GM12874 (cell line): Measurements from ENCODE around the gene PPP1R9A.

Experiments used
- TF ChIP-seq, protein P1 (sequence below): IDR thresholded peaks from 2 replicates; pipeline ENCODE4 v1.5.1; 2011; ENCODE audit warnings: low read depth, mild to moderate bottlenecking, control low read depth, low read length, moderate library complexity; ENCODE audit not compliant: insufficient read depth

Gene PPP1R9A

DNA sequence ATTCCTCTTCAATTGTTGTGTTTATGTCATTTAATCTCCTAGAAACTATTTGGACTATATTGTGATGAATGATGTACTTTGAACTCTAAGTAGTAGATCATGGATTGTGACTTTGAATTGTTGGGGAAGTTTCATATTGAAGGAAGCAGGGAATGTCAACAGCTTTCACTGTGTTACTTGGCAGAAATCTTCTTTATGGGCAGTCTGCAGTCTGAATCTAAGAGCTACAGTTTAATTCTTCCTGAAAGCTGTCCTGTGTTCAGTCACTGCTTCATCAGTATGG is 91.6 kb downstream of the PPP1R9A start:
- TF ChIP-seq, protein P1, sequence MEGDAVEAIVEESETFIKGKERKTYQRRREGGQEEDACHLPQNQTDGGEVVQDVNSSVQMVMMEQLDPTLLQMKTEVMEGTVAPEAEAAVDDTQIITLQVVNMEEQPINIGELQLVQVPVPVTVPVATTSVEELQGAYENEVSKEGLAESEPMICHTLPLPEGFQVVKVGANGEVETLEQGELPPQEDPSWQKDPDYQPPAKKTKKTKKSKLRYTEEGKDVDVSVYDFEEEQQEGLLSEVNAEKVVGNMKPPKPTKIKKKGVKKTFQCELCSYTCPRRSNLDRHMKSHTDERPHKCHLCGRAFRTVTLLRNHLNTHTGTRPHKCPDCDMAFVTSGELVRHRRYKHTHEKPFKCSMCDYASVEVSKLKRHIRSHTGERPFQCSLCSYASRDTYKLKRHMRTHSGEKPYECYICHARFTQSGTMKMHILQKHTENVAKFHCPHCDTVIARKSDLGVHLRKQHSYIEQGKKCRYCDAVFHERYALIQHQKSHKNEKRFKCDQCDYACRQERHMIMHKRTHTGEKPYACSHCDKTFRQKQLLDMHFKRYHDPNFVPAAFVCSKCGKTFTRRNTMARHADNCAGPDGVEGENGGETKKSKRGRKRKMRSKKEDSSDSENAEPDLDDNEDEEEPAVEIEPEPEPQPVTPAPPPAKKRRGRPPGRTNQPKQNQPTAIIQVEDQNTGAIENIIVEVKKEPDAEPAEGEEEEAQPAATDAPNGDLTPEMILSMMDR, result no peak

DNA sequence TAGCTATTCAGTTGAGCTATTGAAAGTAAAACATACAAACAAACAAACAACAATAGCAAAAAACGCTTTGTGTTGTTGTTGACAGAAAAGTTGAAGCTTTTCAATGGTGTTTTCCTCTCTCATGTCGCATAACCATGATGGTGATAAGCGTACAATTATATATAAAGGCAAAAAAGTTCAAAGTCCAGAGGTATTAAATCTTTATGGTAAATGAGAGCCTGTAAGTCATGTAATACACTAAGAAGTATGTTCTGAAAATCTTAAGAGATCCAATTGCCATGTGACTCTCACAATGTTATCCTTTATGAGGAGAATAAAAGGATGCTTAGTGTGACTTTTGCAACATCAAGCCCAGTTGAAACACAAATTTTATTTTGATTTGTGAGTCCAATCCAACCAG is 93.9 kb downstream of the PPP1R9A start:
- TF ChIP-seq, protein P1, result no peak

DNA sequence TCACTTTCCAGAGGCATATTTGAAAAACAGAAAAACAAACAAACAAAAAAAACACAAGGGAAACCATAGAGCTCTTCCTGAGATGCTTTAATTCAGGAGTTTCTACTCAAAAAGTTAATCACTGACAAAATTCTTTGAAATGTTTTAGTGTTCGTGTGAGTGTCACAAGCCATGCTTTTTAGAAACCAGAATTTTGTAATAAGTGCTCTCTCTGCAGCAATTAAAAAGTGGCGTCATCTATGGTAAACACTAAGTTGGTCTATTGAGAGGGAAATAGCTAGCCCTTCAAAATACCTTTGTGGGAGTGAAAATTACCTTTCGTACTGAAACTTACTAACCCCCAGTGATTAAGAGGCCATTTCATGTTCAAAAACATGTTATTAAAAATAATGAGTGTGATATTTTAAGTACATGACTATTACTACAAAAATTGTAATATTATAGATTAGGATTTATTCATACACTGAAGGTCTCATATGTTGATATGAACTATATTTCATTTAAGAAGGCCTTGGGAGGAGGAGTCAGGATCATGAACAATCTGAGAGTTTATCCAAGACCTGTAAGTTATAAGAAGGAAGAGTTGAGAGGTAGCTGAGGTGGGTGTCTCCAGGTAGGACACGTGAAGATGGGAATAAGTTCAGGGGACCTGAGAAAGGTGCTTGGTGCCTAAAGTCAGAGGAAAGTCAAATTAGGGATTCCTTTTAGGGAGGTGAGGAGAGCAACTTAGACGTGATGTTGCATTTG is 94.6 kb downstream of the PPP1R9A start:
- TF ChIP-seq, protein P1, result no peak

DNA sequence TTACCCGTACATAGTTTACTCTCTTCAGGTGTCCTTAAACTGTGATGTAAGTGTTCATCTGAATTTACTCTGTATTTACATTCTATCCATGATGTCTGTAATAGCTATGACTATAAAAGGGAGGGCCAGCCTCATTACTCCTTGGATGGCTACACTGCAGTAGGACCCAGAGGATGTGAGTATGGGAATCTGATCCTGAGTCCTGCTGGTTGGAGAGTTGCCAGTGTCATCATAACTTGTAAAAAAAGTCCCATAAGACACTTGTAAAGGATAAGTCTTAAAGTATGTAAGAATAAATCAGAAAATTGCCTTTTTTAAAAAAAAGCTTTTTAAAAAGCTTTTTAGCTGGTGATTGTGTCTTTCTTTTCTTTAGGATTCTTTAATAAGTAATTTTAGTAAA is 95.4 kb downstream of the PPP1R9A start:
- TF ChIP-seq, protein P1, result no peak

DNA sequence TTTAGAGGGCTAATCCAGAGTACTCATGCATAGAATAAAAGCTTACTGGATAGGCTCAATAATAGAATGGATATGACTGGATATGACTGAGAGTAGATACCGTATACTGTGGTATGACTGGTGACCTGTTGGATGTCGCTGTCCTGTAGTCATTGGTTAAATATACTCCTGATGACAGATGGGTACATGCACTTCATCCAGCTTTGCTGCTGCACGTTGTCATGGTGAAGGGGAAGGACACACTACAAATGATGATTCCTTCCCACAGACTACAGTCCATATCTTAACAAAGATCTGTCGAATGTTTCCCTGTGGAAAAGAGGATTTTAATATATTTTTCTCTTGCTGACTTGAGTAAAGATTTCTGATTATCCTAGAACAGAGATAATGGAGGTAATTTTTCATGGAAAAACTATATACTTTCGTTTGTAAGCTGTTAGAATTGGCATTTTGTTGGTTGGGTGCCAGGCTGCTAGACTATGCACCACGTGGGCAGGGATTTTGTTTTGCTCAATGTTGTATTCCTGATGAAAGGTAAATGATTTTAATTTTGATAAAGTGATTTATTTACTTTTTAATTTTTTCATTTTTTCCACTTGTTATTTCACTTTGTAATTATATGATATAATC is 97.3 kb downstream of the PPP1R9A start:
- TF ChIP-seq, protein P1, result no peak

DNA sequence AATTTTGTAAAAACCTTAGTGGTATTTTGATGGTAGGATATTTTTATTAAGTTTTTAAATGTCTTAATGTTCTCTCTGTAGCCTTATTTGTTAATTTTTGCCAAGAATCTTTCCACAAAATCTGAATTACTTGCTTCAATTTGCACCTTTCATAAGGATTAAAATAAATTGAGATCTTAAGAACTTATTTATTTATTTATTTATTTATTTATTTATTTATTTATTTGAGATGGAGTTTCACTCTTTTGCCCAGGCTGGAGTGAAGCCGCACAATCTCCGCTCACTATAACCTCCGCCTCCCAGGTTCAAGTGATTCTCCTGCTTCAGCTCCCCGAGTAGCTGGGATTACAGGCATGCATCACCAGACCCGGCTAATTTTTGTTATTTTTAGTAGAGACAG is 98.6 kb downstream of the PPP1R9A start:
- TF ChIP-seq, protein P1, result no peak

DNA sequence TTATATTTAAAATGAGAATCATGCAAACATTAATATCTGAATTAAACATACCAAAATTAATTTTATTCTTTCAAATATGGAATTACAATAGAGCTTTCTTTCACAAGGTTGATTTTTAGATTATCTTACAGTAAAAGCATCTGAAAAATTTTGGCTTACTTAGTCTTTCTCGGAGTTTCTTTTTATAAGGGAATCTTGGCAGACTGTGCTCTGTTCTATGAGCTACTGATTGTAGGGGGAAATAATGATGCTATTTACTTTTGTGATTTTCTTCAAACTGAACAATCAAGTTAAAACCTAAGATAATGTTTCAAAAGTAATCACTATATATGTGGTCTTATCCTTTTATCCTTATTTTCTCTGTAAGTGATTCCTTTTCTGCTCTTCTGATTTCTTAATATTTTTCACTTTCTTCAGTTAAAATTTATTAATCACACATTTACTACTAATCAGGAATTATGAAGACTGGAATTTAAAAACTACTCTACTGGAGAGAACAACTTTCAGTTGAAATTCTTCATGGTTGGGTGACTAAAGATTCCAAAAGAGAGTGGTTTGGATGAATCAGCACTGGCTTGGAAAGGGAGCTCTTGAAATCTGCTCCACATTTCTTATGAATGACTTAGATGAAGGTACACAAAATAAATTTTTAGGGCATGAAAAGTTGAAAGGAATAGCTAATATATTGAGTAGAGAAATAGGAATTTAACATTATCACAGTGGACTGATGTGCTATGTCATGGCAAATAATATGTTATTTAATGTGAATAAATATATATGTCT is 103.9 kb downstream of the PPP1R9A start:
- TF ChIP-seq, protein P1, result no peak
